Right ventricle myocardium inferior (tissue), 1 donor: Measurements from ENCODE around the gene GRB7. TPM values are rescaled to one million over a fixed set of nuclear protein-coding genes. Genes with fewer than 3 reads are reported as not detected.
"Not testable (repeated sequence)": the region's sequence is repeated elsewhere in the genome, so short reads cannot be mapped to it uniquely, and the experiment has no call there.

Source experiments
- ATAC-seq: fragments of 200-7000 bp; cut with Tn5 transposase; one replicate; pipeline ENCODE4 v1.9.1; 2020; ENCODE audit warnings: mild to moderate bottlenecking, moderate library complexity
- DNase-seq: peaks from one replicate; pipeline ENCODE4 v3.0.0; 2021; ENCODE audit errors: missing footprints
- intact Hi-C: fragments of 100-400 bp; cut with DNase I; formaldehyde crosslinking; loops from one replicate; pipeline ENCODE4 v1.11.0; 2022
- total RNA-seq: library from RNA; stranded (reverse); fragmentation: NEBNext Ultra II Directional; extraction: Animal tissue kit (Norgen Biotek cat#: 25700); gene quantifications from one replicate; pipeline ENCODE4 v1.2.1, GENCODE V29; 2021
- donor health status: DM: no; HTN: yes; CAD: no; lungs with severe emphysema.

GRB7 gene
- total RNA-seq, 1 donor from 2014 or later, result 2.4 TPM

- intact Hi-C loops, result loop anchor here (10.0 kb wide), 2 partner anchors 107 to 197 kb away; partner anchors contain the start of genes IKZF3 and ZPBP2
- DNase-seq, result no peak
- no peak for ATAC-seq
Observed at GRCh38 chr17:39757931-39758873, 20.5 kb downstream of the GRB7 start.

- no peak for DNase-seq
- no peak for ATAC-seq
- intact Hi-C loops, result loop anchor here (10.0 kb wide), 2 partner anchors 106 to 196 kb away; partner anchors contain the start of genes IKZF3 and ZPBP2
Observed at GRCh38 chr17:39759204-39759603, 21.5 kb downstream of the GRB7 start.

- ATAC-seq (no peak), DNase-seq (no peak)
- intact Hi-C loops, result no loop called here
Observed at GRCh38 chr17:39761861-39762496, 24.2 kb downstream of the GRB7 start.

DNA sequence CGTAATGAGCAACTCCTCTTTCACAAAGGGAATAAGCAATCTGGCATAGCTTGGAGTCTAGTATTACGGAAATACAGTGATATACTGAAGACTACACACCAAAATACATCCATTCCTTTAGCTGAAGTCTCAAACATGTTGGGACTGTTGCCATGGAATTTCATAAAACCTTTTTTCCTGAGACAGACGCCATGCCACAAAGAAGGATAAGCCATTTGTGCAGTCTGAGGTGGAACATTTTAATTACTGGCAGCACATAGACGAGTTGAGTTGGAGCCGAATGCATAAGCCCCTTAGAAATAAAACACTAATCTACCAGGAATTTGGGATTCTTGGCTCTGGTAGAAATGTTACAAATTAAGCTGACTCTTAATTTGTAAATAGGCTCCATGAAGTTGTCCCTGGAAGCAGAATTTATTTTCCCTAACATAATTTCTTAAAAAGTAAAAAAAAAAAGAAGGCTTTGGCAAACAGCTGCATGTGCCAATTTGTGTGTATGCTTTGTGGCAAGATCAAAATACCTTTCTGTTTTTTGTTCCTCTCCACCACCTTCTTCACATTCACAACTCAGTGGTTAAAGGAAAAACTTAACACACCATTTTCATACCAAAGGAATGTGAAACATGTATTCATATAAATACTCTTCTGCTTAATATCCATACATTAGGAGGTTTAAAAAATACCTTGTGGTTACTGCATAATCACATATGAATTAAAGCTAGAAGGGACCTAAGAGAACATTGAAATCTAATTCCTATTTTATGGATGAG, 25.5 kb downstream of the GRB7 start:
- intact Hi-C loops, result no loop called here
- DNase-seq (no peak), ATAC-seq (no peak)

- ATAC-seq, DNase-seq, intact Hi-C loops: not testable (repeated sequence)
Observed at GRCh38 chr17:39764171-39764570, 26.4 kb downstream of the GRB7 start.

DNA sequence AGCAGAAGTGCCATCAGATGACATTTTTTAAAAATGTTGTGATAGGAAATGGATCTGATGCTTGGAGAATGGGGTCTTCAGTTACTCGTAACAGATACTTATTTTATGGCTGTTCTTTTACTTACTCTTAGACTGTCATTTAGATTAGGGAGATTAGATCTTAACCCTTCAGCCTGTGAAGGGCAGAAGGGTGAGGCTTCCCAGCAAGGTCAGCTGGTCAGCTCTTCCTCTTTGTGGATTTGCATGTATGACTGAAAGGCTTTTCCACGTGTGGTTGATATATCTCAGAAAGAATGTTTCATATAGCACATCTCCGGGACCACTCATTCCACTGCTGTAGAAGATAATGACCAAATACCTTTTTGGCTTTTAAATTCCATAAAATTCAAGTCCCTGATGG, 27.4 kb downstream of the GRB7 start:
- ATAC-seq (no peak), DNase-seq (no peak)
- intact Hi-C loops, result no loop called here

GRCh38 chr17:39765766-39766165, 28.0 kb downstream of the GRB7 start:
- intact Hi-C loops, result no loop called here
- DNase-seq (no peak), ATAC-seq (no peak)

GRCh38 chr17:39767147-39767546, 29.4 kb downstream of the GRB7 start:
- DNase-seq (no peak), ATAC-seq (no peak)

DNA sequence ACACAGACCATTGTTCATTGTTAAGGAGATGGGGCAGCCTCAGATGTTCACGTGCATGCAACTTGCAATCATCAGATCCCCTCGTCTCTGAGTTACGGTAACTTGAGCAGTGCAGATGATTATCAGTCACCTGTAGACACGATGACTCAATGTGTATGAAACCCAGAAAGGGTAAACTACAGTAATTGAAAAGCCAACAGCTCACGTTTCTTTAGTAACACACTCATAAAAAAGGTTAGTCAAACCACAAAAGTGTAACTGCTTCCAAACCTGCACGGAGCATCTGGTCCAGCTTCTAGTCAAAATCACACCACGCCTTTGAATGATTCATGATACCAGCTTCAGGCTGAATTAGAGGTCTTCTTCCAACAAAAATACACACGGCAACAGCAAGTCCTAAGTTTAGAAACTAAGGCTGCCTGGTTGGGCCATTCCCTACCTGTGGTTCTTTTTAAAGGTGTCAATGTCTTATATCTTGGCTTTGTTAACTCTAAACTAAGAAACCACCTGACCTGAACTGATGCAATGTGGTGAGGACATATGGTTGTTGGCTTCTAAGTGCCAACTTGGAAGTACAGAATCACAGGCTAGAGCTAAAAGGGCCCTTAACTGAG, 32.3 kb downstream of the GRB7 start:
- intact Hi-C loops, result no loop called here
- DNase-seq (no peak), ATAC-seq (no peak)

More at GRCh38 chr17:39767147-39767546, 29.4 kb downstream of the GRB7 start:
- intact Hi-C loops, result no loop called here

GRCh38 chr17:39772415-39772814, 34.7 kb downstream of the GRB7 start:
- no peak for ATAC-seq
- DNase-seq, result no peak

GRCh38 chr17:39772987-39773934, 35.5 kb downstream of the GRB7 start:
- intact Hi-C loops, result no loop called here
- DNase-seq, result no peak

More at GRCh38 chr17:39772415-39772814, 34.7 kb downstream of the GRB7 start:
- intact Hi-C loops, result no loop called here

GRCh38 chr17:39774047-39774446, 36.3 kb downstream of the GRB7 start:
- intact Hi-C loops, result no loop called here
- no peak for ATAC-seq
- DNase-seq, result no peak

More at GRCh38 chr17:39772987-39773934, 35.5 kb downstream of the GRB7 start:
- ATAC-seq, result no peak

- ATAC-seq (no peak), DNase-seq (no peak)
- intact Hi-C loops, result no loop called here
Observed at GRCh38 chr17:39775031-39775430, 37.3 kb downstream of the GRB7 start.

GRCh38 chr17:39776252-39776651, 38.5 kb downstream of the GRB7 start:
- intact Hi-C loops, result no loop called here
- no peak for ATAC-seq

DNA sequence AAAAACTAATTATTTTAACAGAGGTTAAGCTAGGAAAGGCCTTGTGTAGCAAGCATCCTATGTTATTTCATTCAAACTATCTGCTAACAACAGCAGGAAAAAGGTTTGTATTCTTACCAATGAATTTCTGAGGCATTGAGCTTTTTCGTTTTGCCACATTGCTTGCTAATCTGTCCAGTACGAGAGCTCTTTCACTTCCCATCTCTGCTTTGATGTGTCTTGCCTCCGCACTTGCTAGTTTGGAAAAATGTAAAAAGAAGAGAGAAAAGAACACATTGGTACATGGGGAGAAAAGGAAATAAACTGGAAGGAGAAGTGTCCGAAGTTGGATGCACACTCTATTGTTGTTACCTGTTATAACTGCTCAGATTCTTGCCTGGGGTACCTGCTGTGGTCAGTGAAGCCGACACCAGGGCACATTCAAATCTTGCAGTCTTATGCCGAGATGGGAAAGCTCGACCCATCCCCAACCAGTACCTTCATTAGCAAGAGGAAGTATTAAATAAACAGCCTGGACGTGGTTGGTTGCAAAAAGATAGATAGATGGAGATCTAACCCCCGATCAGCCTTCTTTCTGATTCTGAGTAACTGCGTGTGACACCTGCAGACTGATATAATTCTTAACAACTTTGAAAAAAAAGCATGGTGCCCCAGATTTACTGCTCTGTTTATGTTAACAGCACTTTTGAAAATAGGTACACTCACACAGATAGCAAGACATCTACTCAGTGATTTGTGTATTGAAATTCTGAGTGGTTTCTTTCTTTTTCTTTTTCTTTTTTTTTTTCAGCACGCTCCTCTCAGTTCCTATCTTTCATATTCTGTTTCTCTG, 40.0 kb downstream of the GRB7 start:
- DNase-seq (no peak), ATAC-seq (no peak)
- intact Hi-C loops, result no loop called here

More at GRCh38 chr17:39776252-39776651, 38.5 kb downstream of the GRB7 start:
- DNase-seq, result no peak

DNA sequence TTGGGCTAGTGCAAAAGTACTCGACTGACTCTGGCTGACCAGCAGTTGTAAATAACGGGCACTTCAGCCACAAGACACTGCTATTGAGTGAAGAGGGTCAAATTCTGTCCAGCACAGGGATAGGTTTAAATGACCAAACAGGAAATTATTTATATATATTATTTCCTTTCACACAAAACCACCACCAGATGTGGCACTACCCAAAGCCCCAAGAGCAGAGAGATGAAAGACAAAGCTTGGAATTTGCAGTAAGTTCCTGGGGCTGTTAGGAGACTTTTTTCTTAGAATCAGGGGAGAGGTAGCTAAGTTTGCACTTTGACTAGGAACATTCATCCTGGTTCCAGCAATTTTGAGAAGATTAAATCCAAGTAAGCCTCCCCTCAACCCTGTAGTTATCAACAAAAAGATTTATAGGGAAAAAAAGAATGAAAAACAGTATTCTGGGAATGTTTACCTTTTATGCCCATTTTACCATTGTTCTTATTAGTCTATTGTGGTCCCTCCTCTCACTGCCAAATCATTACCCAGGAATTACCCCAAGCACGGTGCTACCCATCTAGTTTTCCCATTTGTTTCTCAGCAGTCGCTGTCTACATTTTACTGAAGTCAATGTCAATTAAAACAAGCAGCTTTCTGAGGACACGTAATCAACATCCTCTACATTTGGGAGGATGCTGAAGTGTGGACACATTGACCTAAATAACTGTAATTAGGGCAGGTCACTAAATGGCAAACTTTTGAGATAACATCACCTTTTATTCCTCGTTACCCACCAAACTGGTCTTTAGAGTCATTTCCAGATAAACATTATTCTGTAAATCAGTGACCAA, 43.5 kb downstream of the GRB7 start:
- no peak for ATAC-seq
- intact Hi-C loops, result no loop called here
- DNase-seq, result no peak
